Vagina (tissue), 2 donors: ENCODE data around the gene MYPN.

Source experiments
- POLR2A ChIP-seq, 2 donors: fragments of 450-650 bp; IDR thresholded peaks; one replicate each; pipeline ENCODE4 v1.6.1; 2017; ENCODE audit warnings: antibody characterized with exemption in 2 of 2, mild to moderate bottlenecking in 2 of 2, moderate library complexity in 2 of 2
- TF ChIP-seq, protein P1 (sequence below), 3 experiments: fragments of 450-650 bp in 2 of 3; fragments of 200-600 bp in 1 of 3; sonication (generic) in 1 of 3; IDR thresholded peaks; one replicate each; pipeline ENCODE4 v1.5.1; 2017 to 2019; ENCODE audit warnings: antibody characterized with exemption in 3 of 3, mild to moderate bottlenecking in 2 of 3, moderate library complexity in 2 of 3

DNA sequence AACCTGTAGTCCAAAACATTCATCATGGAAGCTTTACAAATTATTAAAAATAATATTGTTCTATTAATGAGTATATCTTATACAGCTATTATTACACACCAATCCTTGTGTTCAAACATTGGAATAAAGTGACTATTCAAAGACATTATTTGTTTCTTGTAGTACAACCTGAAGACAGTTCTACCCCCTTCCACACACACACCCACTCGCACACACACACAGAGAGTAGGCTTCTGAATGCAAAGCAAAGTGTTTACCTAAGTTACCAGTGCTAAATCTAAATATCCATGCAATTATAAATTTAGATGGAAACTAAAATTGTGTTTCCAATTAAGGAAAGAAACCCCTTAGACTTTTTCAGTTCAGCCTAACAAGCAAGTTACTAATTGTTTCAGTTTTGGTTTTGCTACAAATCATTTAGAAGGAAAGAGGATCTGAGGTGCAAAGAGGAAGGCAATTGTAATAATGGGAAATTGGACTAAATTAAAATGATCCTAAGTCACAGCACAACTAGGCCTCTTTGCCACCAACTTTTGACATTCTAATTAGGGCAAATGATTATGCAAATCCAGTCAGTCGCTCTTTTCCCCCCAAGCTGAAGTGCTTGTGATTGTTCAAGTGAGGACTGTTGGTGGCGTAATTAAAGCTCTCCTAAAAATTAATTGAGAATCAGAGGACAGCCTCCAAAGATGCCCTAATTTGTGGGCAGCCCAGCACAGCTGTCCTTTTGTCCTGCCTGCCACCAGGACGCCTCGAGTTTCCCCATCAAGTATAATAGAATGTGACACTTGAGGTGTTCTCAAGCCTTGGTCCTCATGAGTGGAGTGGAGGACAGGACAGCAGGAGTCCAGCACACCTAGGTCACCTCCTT is 142.6 kb downstream of the MYPN start:
- TF ChIP-seq POLR2A (IDR thresholded peaks at IDR 0.05), result no peak
- TF ChIP-seq, protein P1, sequence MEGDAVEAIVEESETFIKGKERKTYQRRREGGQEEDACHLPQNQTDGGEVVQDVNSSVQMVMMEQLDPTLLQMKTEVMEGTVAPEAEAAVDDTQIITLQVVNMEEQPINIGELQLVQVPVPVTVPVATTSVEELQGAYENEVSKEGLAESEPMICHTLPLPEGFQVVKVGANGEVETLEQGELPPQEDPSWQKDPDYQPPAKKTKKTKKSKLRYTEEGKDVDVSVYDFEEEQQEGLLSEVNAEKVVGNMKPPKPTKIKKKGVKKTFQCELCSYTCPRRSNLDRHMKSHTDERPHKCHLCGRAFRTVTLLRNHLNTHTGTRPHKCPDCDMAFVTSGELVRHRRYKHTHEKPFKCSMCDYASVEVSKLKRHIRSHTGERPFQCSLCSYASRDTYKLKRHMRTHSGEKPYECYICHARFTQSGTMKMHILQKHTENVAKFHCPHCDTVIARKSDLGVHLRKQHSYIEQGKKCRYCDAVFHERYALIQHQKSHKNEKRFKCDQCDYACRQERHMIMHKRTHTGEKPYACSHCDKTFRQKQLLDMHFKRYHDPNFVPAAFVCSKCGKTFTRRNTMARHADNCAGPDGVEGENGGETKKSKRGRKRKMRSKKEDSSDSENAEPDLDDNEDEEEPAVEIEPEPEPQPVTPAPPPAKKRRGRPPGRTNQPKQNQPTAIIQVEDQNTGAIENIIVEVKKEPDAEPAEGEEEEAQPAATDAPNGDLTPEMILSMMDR (IDR thresholded peaks at IDR 0.05), result no peak
